H1 (cell line): Measurements from ENCODE around the gene TRAK1. TPM values are rescaled to one million over a fixed set of nuclear protein-coding genes. Genes with fewer than 3 reads are reported as not detected.

ENCODE experiments used
- CTCF ChIA-PET: fragments of 300-600 bp; sonication (Branson Sonifier 250); formaldehyde crosslinking; loops from one replicate; lab custom pipeline; 2021; ENCODE audit not compliant: partially characterized antibody; lab: Charles Lee
- POLR2A ChIA-PET: fragments of 300-600 bp; sonication (Branson Sonifier 250); formaldehyde crosslinking; loops from one replicate; lab custom pipeline; 2021; ENCODE audit warnings: inconsistent platforms; ENCODE audit not compliant: partially characterized antibody; lab: Charles Lee
- DNase-seq, 2 experiments: peaks; one replicate each; pipeline versions ENCODE4 v3.0.0 to v3.0.0-alpha.2; 2010 to 2022; ENCODE audit warnings: low spot score in 2 of 2, low read depth in 1 of 2, mixed read lengths in 1 of 2
- FAIRE-seq: peaks from 2 replicates; lab custom pipeline; 2011; peaks lifted over from hg19 to GRCh38; lab: Jason Lieb, UNC
- H2AFZ ChIP-seq: 2 replicates; pipeline ENCODE4 v1.8.1; 2012; ENCODE audit warnings: low read length, inconsistent platforms
- H2AK5ac ChIP-seq: 2 replicates; pipeline ENCODE4 v1.6.1; 2013; ENCODE audit warnings: low read depth, low read length
- H2BK120ac ChIP-seq: replicated peaks from 2 replicates; pipeline ENCODE3; 2013; ENCODE audit warnings: low read depth, low read length, inconsistent platforms
- H2BK12ac ChIP-seq: 2 replicates; pipeline ENCODE4 v1.6.1; 2013; ENCODE audit warnings: low read depth, low read length
- H2BK15ac ChIP-seq: 2 replicates; pipeline ENCODE4 v1.6.1; 2013; ENCODE audit warnings: low read length
- H2BK20ac ChIP-seq: 2 replicates; pipeline ENCODE4 v1.6.1; 2013; ENCODE audit warnings: low read length
- H2BK5ac ChIP-seq: 2 replicates; pipeline ENCODE4 v1.6.1; 2013; ENCODE audit warnings: low read depth, low read length
- H3K14ac ChIP-seq: 2 replicates; pipeline ENCODE4 v1.6.1; 2013; ENCODE audit warnings: inconsistent platforms; ENCODE audit not compliant: insufficient read length
- H3K18ac ChIP-seq: 2 replicates; pipeline ENCODE4 v1.6.1; 2013; ENCODE audit warnings: low read length; ENCODE audit errors: extremely low read depth
- H3K23ac ChIP-seq: 2 replicates; pipeline ENCODE4 v1.6.1; 2013; ENCODE audit warnings: inconsistent platforms; ENCODE audit not compliant: insufficient read length
- H3K23me2 ChIP-seq: 2 replicates; pipeline ENCODE4 v1.6.1; 2013; ENCODE audit warnings: low read depth, low read length
- H3K27ac ChIP-seq: 2 replicates; pipeline ENCODE4 v1.6.1; 2011; ENCODE audit warnings: low read depth, low read length, inconsistent platforms
- H3K27me3 ChIP-seq, 4 experiments: replicated peaks in 1 of 4; 1 replicate in 1 of 4; 2 replicates in 3 of 4; pipeline versions ENCODE4 v1.6.1 to v1.8.1; 2011 to 2013; ENCODE audit warnings: low read length in 3 of 4, mild to moderate bottlenecking in 3 of 4, inconsistent platforms in 2 of 4, mixed read lengths in 2 of 4, moderate library complexity in 1 of 4; ENCODE audit not compliant: control insufficient read depth in 3 of 4, insufficient read depth in 3 of 4; ENCODE audit errors: extremely low read depth in 1 of 4
- H3K36me3 ChIP-seq, 4 experiments: 2 replicates each; pipeline versions ENCODE4 v1.6.1 to v1.8.1; 2011 to 2013; ENCODE audit warnings: mild to moderate bottlenecking in 4 of 4, low read length in 3 of 4, moderate library complexity in 2 of 4, control low read depth in 1 of 4, inconsistent platforms in 1 of 4; ENCODE audit not compliant: insufficient read depth in 4 of 4, control insufficient read depth in 2 of 4
- H3K4ac ChIP-seq: replicated peaks from 2 replicates; pipeline ENCODE3; 2013; ENCODE audit warnings: low read length, low read depth, mixed read lengths, inconsistent platforms; ENCODE audit not compliant: insufficient read length
- H3K4me1 ChIP-seq, 4 experiments: replicated peaks in 1 of 4; 1 replicate in 1 of 4; 2 replicates in 3 of 4; pipeline versions ENCODE4 v1.6.1 to v1.8.1; 2011 to 2013; ENCODE audit warnings: low read length in 3 of 4, inconsistent platforms in 2 of 4, mixed read lengths in 1 of 4; ENCODE audit not compliant: insufficient read depth in 4 of 4, control insufficient read depth in 3 of 4
- H3K4me2 ChIP-seq, 2 experiments: 2 replicates each; pipeline versions ENCODE4 v1.6.1 to v1.8.1; 2011 to 2013; ENCODE audit warnings: low read depth in 2 of 2, low read length in 2 of 2, control low read depth in 1 of 2, inconsistent platforms in 1 of 2, mild to moderate bottlenecking in 1 of 2; ENCODE audit not compliant: insufficient read depth in 1 of 2
- H3K4me3 ChIP-seq, 4 experiments: fragments of 200-600, 300-600 bp in 1 of 4; sonication (generic), shearing (Covaris generic), sonication (Bioruptor Twin) in 1 of 4; 2 replicates each; pipeline versions ENCODE4 v1.5.1 to v1.8.1; 2011 to 2016; ENCODE audit warnings: low read length in 4 of 4, low read depth in 3 of 4, control low read depth in 2 of 4, inconsistent platforms in 2 of 4, mild to moderate bottlenecking in 2 of 4, mixed read lengths in 1 of 4, moderate library complexity in 1 of 4; ENCODE audit not compliant: insufficient read depth in 2 of 4; ENCODE audit errors: extremely low read depth in 1 of 4
- H3K56ac ChIP-seq: replicated peaks from 2 replicates; pipeline ENCODE3; 2013; ENCODE audit warnings: low read depth, mild to moderate bottlenecking, mixed read lengths, low read length, inconsistent platforms; ENCODE audit not compliant: insufficient read length
- H3K79me1 ChIP-seq: 2 replicates; pipeline ENCODE4 v1.6.1; 2013; ENCODE audit warnings: low read depth, low read length, control low read depth
- H3K79me2 ChIP-seq, 2 experiments: 2 replicates each; pipeline versions ENCODE4 v1.6.1 to v1.8.1; 2012 to 2013; ENCODE audit warnings: low read length in 2 of 2, mild to moderate bottlenecking in 2 of 2, inconsistent platforms in 1 of 2; ENCODE audit not compliant: insufficient read depth in 2 of 2, control insufficient read depth in 1 of 2
- H3K9ac ChIP-seq, 4 experiments: replicated peaks in 1 of 4; 1 replicate in 1 of 4; 2 replicates in 3 of 4; pipeline versions ENCODE4 v1.6.1 to v1.8.1; 2011 to 2013; ENCODE audit warnings: low read depth in 3 of 4, low read length in 3 of 4, control low read depth in 2 of 4, mild to moderate bottlenecking in 2 of 4, moderate library complexity in 2 of 4, inconsistent platforms in 1 of 4; ENCODE audit errors: extremely low read depth in 1 of 4
- H3K9me3 ChIP-seq, 2 experiments: 2 replicates each; pipeline versions ENCODE4 v1.6.1 to v1.8.1; 2012 to 2013; ENCODE audit warnings: mild to moderate bottlenecking in 2 of 2, moderate library complexity in 2 of 2, control low read depth in 1 of 2, inconsistent platforms in 1 of 2, low read depth in 1 of 2, low read length in 1 of 2, mixed read lengths in 1 of 2; ENCODE audit not compliant: insufficient read depth in 2 of 2
- H4K20me1 ChIP-seq, 2 experiments: replicated peaks in 1 of 2; 2 replicates each; pipeline versions ENCODE3 to v1.8.1; 2011 to 2013; ENCODE audit warnings: inconsistent platforms in 2 of 2, low read length in 2 of 2, mild to moderate bottlenecking in 1 of 2; ENCODE audit not compliant: insufficient read depth in 2 of 2, control insufficient read depth in 1 of 2
- H4K5ac ChIP-seq: 2 replicates; pipeline ENCODE4 v1.6.1; 2013; ENCODE audit warnings: low read length, low read depth, mixed read lengths, inconsistent platforms; ENCODE audit not compliant: insufficient read length
- H4K8ac ChIP-seq: 2 replicates; pipeline ENCODE4 v1.8.0; 2013; ENCODE audit warnings: mild to moderate bottlenecking, moderate library complexity, low read length, inconsistent platforms; ENCODE audit not compliant: insufficient read depth; ENCODE audit errors: extremely low read depth
- H4K91ac ChIP-seq: replicated peaks from 2 replicates; pipeline ENCODE3; 2013; ENCODE audit warnings: low read length, mixed read lengths, inconsistent platforms; ENCODE audit not compliant: insufficient read length
- BRCA1 ChIP-seq: IDR thresholded peaks from 2 replicates; pipeline ENCODE4 v1.6.1; 2012; ENCODE audit warnings: low read depth, low read length, improper control_type of control experiment
- FOSL1 ChIP-seq: IDR thresholded peaks from 2 replicates; pipeline ENCODE4 v1.6.1; 2011; ENCODE audit warnings: mild to moderate bottlenecking, low read depth, low read length, moderate library complexity; ENCODE audit not compliant: insufficient read depth
- GABPA ChIP-seq: IDR thresholded peaks from 2 replicates; pipeline ENCODE4 v1.6.1; 2011; ENCODE audit warnings: mild to moderate bottlenecking, low read length, moderate library complexity, borderline replicate concordance; ENCODE audit not compliant: insufficient read depth
- NRF1 ChIP-seq: IDR thresholded peaks from 2 replicates; pipeline ENCODE4 v1.6.1; 2011; ENCODE audit warnings: mild to moderate bottlenecking, low read depth, low read length, improper control_type of control experiment
- POLR2AphosphoS5 ChIP-seq: IDR thresholded peaks from 2 replicates; pipeline ENCODE4 v1.6.1; 2011; ENCODE audit warnings: low read depth, low read length
- POU5F1 ChIP-seq: IDR thresholded peaks from 2 replicates; pipeline ENCODE4 v1.6.1; 2011; ENCODE audit warnings: low read depth, mild to moderate bottlenecking, low read length, moderate library complexity
- RAD21 ChIP-seq, 2 experiments: IDR thresholded peaks in 1 of 2; conservative IDR thresholded peaks in 1 of 2; 2 replicates each; pipeline ENCODE4 v1.6.1; 2011; ENCODE audit warnings: low read depth in 2 of 2, low read length in 2 of 2, improper control_type of control experiment in 1 of 2, inconsistent platforms in 1 of 2, mild to moderate bottlenecking in 1 of 2, moderate library complexity in 1 of 2
- SIN3A ChIP-seq, 2 experiments: IDR thresholded peaks in 1 of 2; conservative IDR thresholded peaks in 1 of 2; 2 replicates each; pipeline ENCODE4 v1.6.1; 2011 to 2012; ENCODE audit warnings: low read length in 2 of 2, improper control_type of control experiment in 1 of 2, low read depth in 1 of 2, mild to moderate bottlenecking in 1 of 2
- SIRT6 ChIP-seq: IDR thresholded peaks from one replicate; pipeline ENCODE4 v1.7.1; 2012; ENCODE audit warnings: low read length, inconsistent platforms
- TCF12 ChIP-seq: IDR thresholded peaks from 2 replicates; pipeline ENCODE4 v1.6.1; 2011; ENCODE audit warnings: low read depth, mild to moderate bottlenecking, low read length
- TEAD4 ChIP-seq: IDR thresholded peaks from 2 replicates; pipeline ENCODE4 v1.6.1; 2012; ENCODE audit warnings: low read depth, low read length, inconsistent platforms, mixed read lengths
- USF2 ChIP-seq: IDR thresholded peaks from 2 replicates; pipeline ENCODE4 v1.6.1; 2011; ENCODE audit warnings: low read length, improper control_type of control experiment
- WGBS, 2 experiments: shearing (Covaris generic) in 1 of 2; methylation state at CpG; one replicate each; pipeline versions ENCODE4 v1.1.6 to v1.1.7; 2013 to 2015; ENCODE audit warnings: low lambda C conversion rate in 2 of 2, mixed read lengths in 2 of 2, inconsistent platforms in 1 of 2, low coverage in 1 of 2, missing lambda C conversion rate in 1 of 2; ENCODE audit not compliant: insufficient replicate concordance in 2 of 2, insufficient coverage in 1 of 2, insufficient read length in 1 of 2; ENCODE audit errors: extremely low coverage in 1 of 2, missing lambda C conversion rate in 1 of 2; 5-methylcytosine and 5-hydroxymethylcytosine counted together
- polyA plus RNA-seq, 7 experiments: library from polyadenylated mRNA; depleted of rRNA in 3 of 7; stranded (reverse) in 5 of 7; unstranded in 2 of 7; fragments of >200 nt in 5 of 7; fragments of 200-250 nt in 2 of 7; gene quantifications; 1 replicate in 5 of 7; 2 replicates in 1 of 7; 4 replicates in 1 of 7; pipeline versions ENCODE4 v1.2.1 to v1.2.3, GENCODE V29; 2011 to 2013; ENCODE audit warnings: missing spikeins in 2 of 7, mixed read lengths in 2 of 7
- total RNA-seq: library from RNA; stranded (reverse); fragmentation: NEBNext Ultra II Directional; extraction: Animal tissue kit (Norgen Biotek cat#: 25700); gene quantifications from 2 replicates; pipeline ENCODE4 v1.2.1, GENCODE V29; 2021

Gene TRAK1
- total and polyA plus RNA-seq, 2 of the 8 experiments (the other 6 are each of a cell fraction or from before 2014, with no cell fraction given), result 21.3 to 32.7 TPM

- Histone ChIP-seq H3K4me1 (no peaks in the 10 kb centered on the region), H4K91ac (no peak overlapping the region), H2BK20ac (no peak overlapping the region), H3K27me3 (no peaks in the 10 kb centered on the region), H3K23me2 (no peaks in the 10 kb centered on the region), H3K9me3 (no peaks in the 10 kb centered on the region), H3K9ac (no peak overlapping the region), H3K18ac (no peak overlapping the region), H3K56ac (no peak overlapping the region), H4K20me1 (peaks cover 0 to 3% of the 10 kb centered on the region in 2 experiments), H3K4me2 (0 out of 4 replicates have a peak overlapping the region, but pooled peaks have one; percentile 18 to 23), H2BK120ac (no peak overlapping the region), H2AFZ (no peak overlapping the region), H3K14ac (no peak overlapping the region), H3K4me3 (no peak overlapping the region), H3K27ac (no peak overlapping the region), H2BK12ac (no peak overlapping the region), H2AK5ac (no peak overlapping the region), H2BK5ac (no peak overlapping the region), H4K5ac (no peak overlapping the region), H3K4ac (no peak overlapping the region), H3K23ac (no peak overlapping the region), H3K79me2 (no peaks in the 10 kb centered on the region), H2BK15ac (no peak overlapping the region), H4K8ac (no peak overlapping the region), H3K79me1 (no peaks in the 10 kb centered on the region; the same call in 1 of the 2 replicates), H3K36me3 (no peaks in the 10 kb centered on the region)
- WGBS, 2 experiments, result 45% methylated on average over 11 of the region's 11 CpGs; no CpG with 5 or more reads in 1 of the 2 experiments
- ChIA-PET CTCF (interaction anchor here (0.8 kb wide), 1 partner anchor 9 kb away, joined by 3 read pairs; no protein-coding TSS in a partner anchor), POLR2A (interaction anchor here (1.0 kb wide), 2 partner anchors 10 to 14 kb away, joined by 4 read pairs; no protein-coding TSS in a partner anchor)
- FAIRE-seq (peak; percentile 96), DNase-seq (peak; percentile 43 to 65)
- TF ChIP-seq SIRT6, result no peak
- TF ChIP-seq SIN3A (conservative IDR thresholded peaks at IDR 0.05 in 1 of 2, IDR thresholded peaks at IDR 0.05 in 1 of 2; ENCODE audit: low read depth in 1 of 2, low read length in 2 of 2), result peak; percentile 73 to 77; a peak in 2 of 4 replicates
- no peak for TF ChIP-seq GABPA
- TF ChIP-seq POU5F1, result no peak
- TF ChIP-seq FOSL1, result no peak
- no peak for TF ChIP-seq RAD21 (IDR thresholded peaks at IDR 0.05 in 1 of 2, conservative IDR thresholded peaks at IDR 0.05 in 1 of 2; ENCODE audit: low read depth in 2 of 2, low read length in 2 of 2)
- no peak for TF ChIP-seq POLR2AphosphoS5
- TF ChIP-seq TCF12, result no peak
- TF ChIP-seq BRCA1, result no peak
- TF ChIP-seq NRF1, result no peak
- no peak for TF ChIP-seq TEAD4
- TF ChIP-seq USF2, result no peak
These were observed 57.9 kb downstream of the TRAK1 start for GRCh38 chr3:42148982-42149432.
